ENCODE measurements around the gene DNAJC16. TPM values are rescaled to one million over a fixed set of nuclear protein-coding genes. Genes with fewer than 3 reads are reported as not detected.

DNAJC16 gene
- total RNA-seq, 1 donor from 2014 or later: 22.8 TPM

DNA sequence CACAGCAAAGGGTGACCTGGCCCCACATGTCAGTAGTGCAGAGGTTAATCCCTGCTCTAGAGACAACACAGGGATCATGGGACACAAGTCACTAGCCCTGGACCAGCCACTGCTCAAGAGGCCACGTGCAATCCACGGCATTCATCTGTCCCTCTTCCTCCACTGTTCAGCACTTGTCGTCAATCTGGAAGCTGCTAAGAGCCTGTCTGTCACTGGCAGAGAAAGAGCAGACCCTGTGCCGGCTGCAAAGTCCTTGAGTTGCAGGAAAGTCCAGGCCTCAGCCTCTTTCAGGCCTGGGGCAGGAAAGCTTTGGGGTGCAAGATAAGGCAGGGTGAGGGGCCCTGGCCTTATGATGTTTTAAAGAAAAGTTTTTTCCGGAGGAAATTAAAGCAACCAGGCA is 34.1 kb upstream of the DNAJC16 start:
- H3K36me3 Mint-ChIP-seq (ENCODE audit: low read depth): peaks cover 25% of the 10 kb centered on the region
- TF ChIP-seq, protein P1, sequence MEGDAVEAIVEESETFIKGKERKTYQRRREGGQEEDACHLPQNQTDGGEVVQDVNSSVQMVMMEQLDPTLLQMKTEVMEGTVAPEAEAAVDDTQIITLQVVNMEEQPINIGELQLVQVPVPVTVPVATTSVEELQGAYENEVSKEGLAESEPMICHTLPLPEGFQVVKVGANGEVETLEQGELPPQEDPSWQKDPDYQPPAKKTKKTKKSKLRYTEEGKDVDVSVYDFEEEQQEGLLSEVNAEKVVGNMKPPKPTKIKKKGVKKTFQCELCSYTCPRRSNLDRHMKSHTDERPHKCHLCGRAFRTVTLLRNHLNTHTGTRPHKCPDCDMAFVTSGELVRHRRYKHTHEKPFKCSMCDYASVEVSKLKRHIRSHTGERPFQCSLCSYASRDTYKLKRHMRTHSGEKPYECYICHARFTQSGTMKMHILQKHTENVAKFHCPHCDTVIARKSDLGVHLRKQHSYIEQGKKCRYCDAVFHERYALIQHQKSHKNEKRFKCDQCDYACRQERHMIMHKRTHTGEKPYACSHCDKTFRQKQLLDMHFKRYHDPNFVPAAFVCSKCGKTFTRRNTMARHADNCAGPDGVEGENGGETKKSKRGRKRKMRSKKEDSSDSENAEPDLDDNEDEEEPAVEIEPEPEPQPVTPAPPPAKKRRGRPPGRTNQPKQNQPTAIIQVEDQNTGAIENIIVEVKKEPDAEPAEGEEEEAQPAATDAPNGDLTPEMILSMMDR (IDR thresholded peaks at IDR 0.05): no peak
- H3K9me3 Mint-ChIP-seq (ENCODE audit: low read depth): peaks cover 6% of the 10 kb centered on the region
- H3K4me1 Mint-ChIP-seq (ENCODE audit: low read depth): no peaks in the 10 kb centered on the region
- H3K4me3 Mint-ChIP-seq (ENCODE audit: unreplicated experiment): no peak overlapping the region
- DNase-seq (ENCODE audit: low spot score): no peak
- no peaks in the 10 kb centered on the region for H3K27me3 Mint-ChIP-seq (ENCODE audit: low read depth)
- no peak overlapping the region for H3K27ac Mint-ChIP-seq (ENCODE audit: unreplicated experiment)

DNA sequence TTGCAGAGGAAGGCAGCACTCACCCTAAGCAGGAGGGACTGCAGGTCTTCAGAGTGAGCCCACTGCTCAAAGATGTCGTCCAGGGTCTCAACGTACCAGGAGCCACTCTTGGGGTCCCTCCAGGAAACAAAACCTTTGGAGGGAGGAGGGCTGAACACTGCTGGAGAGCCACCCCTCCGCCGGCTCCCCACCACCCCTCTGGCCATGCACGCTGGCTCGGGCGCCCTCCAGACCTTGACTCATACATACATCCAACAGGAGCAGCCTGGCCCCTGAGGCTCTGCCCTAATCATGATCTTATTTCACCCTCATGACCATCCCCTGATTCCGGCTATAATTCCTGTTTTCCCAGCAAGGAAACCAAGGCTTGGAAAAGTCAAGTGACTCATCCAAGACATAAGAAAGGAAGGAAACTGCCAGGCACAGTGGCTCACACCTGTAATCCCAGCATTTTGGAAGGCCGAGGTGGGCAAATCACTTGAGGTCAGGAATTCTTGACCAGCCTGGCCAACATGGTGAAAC is 32.7 kb upstream of the DNAJC16 start:
- DNase-seq (ENCODE audit: low spot score): no peak
- Mint-ChIP-seq H3K4me3 (ENCODE audit: unreplicated experiment) (no peak overlapping the region), H3K27me3 (ENCODE audit: low read depth) (no peaks in the 10 kb centered on the region), H3K36me3 (ENCODE audit: low read depth) (peaks cover 28% of the 10 kb centered on the region), H3K27ac (ENCODE audit: unreplicated experiment) (no peak overlapping the region), H3K9me3 (ENCODE audit: low read depth) (peaks cover 9% of the 10 kb centered on the region), H3K4me1 (ENCODE audit: low read depth) (no peaks in the 10 kb centered on the region)
- TF ChIP-seq, protein P1 (IDR thresholded peaks at IDR 0.05): no peak

DNA sequence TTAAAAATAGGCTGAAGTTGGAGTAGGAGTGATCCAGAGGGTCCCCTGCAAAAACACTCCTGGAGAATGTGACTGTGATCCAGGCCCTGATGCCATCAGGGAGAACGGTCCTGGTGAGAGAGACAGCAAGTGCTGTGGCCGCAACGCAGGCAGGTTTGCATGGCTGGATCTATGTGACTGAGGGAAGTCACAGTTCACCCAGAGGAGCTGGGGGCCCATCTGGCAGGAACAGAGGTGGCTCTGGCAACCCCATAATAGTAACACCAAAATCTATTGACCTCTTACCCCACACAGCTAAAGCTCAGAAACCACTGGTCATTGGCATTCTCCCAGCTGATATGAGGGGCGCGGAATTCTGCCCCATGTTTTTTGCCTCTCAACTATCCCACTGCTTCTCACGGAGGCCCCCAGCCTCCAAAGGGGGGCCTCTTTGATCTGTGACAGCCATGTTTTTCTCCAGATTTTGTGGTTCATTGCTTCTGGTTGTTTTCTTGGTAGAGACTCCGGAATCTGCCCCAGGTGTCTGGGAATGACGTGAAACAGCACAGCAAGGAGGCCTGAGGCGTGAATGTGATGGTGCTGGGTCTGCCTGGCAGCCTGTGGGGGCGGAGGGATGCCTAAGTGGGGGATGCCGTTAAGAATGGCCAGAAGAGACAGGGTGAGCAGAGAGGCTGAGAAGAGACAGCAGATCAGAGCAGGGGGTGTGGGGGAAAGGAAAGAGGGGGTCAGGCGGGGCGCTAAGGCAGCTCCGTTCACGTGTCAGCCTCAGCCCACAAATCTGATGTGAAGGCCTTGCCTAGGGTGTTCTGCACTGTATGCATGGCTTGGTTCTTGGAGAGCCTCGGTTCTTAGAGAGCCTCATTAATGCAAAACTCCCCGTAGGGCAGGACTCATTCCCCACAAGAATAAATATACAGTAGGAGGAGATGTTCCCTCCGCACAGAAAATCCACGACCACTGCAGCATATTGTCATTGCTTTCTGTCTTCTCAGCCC is 26.2 kb upstream of the DNAJC16 start:
- Mint-ChIP-seq H3K27ac (ENCODE audit: unreplicated experiment) (no peak overlapping the region), H3K36me3 (ENCODE audit: low read depth) (peaks cover 10% of the 10 kb centered on the region), H3K9me3 (ENCODE audit: low read depth) (peaks cover 4% of the 10 kb centered on the region), H3K4me3 (ENCODE audit: unreplicated experiment) (no peak overlapping the region), H3K27me3 (ENCODE audit: low read depth) (no peaks in the 10 kb centered on the region), H3K4me1 (ENCODE audit: low read depth) (no peaks in the 10 kb centered on the region)
- TF ChIP-seq, protein P1 (IDR thresholded peaks at IDR 0.05): no peak
- no peak for DNase-seq (ENCODE audit: low spot score)

DNA sequence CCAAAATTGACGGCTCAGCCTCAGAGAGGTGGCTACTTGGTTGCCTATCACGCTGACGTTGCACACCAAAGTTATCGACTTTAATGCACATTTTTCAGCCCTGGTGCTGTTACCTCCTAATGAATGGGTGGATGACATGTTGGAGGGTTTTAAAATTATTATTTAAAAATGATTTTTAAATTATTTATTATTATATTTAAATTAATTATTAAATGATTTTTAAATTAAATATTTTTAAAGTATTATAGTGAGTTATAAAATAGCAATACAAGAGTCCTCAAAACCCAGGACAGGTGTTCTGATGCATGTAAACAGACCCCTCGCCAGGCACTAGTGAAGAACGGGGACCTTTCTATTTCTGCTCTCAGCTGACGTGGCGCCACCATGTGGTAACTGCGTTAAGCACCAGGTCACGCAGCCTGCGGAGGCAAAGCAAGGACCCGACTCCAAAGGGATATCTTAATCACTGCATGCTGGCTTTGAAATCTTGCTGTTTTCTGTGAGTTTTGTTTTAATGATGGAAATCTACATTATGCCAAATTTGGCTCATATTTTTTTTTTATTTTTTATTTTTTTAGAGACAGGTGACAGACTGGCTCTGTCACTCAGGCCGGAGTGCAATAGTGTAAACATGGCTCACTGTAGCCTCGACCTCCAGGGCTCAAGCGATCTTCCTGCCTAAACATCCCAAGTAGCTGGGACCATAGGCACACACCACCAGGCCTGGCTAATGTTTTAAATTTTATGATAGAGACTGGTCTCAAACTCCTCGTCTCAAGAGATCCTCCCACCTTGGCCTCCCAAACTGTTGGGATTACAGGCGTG is 25.2 kb upstream of the DNAJC16 start:
- no peaks in the 10 kb centered on the region for H3K27me3 Mint-ChIP-seq (ENCODE audit: low read depth)
- H3K36me3 Mint-ChIP-seq (ENCODE audit: low read depth): peaks cover 5% of the 10 kb centered on the region
- no peak overlapping the region for H3K4me3 Mint-ChIP-seq (ENCODE audit: unreplicated experiment)
- H3K27ac Mint-ChIP-seq (ENCODE audit: unreplicated experiment): no peak overlapping the region
- no peaks in the 10 kb centered on the region for H3K4me1 Mint-ChIP-seq (ENCODE audit: low read depth)
- H3K9me3 Mint-ChIP-seq (ENCODE audit: low read depth): peaks cover 4% of the 10 kb centered on the region
- TF ChIP-seq, protein P1 (IDR thresholded peaks at IDR 0.05): peak; percentile 84
- no peak for DNase-seq (ENCODE audit: low spot score)

DNA sequence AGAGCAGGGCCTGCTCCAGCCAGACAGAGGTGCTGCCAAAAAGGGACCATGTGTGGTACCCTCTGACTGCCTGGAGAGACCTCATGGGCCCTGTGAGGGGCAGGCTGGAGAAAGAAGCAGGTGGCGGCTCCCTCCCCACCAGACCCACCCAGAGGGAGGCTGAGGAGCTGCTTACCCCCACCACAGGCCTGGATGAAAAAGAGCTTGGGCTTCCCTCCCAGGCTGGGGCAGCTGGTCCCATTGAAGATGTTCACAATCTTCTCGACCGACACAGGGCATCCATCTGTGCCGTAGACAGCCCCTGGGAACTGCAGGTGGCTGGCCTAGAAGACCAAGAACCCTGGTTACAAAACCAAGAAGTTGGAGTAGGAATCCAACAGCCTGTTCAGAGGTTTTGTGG is 22.2 kb upstream of the DNAJC16 start:
- Mint-ChIP-seq H3K27me3 (ENCODE audit: low read depth) (no peaks in the 10 kb centered on the region), H3K36me3 (ENCODE audit: low read depth) (peaks cover 1% of the 10 kb centered on the region), H3K4me3 (ENCODE audit: unreplicated experiment) (no peak overlapping the region), H3K27ac (ENCODE audit: unreplicated experiment) (no peak overlapping the region), H3K4me1 (ENCODE audit: low read depth) (no peaks in the 10 kb centered on the region), H3K9me3 (ENCODE audit: low read depth) (no peaks in the 10 kb centered on the region)
- no peak for DNase-seq (ENCODE audit: low spot score)
- TF ChIP-seq, protein P1 (IDR thresholded peaks at IDR 0.05): no peak

Measured in chondrocyte (in vitro differentiated cells).